Endodermal cell (in vitro differentiated cells): ENCODE data around the gene CDC14A. TPM values are rescaled to one million over a fixed set of nuclear protein-coding genes. Genes with fewer than 3 reads are reported as not detected.

Source experiments
- DNase-seq: peaks from one replicate; pipeline ENCODE4 v3.0.0-alpha.2; 2017
- H3K27ac ChIP-seq: 2 replicates; pipeline ENCODE4 v1.5.1; 2013; ENCODE audit warnings: mild to moderate bottlenecking, low read depth, low read length, moderate library complexity
- H3K27me3 ChIP-seq: 2 replicates; pipeline ENCODE4 v1.6.1; 2013; ENCODE audit warnings: mild to moderate bottlenecking, low read length, moderate library complexity; ENCODE audit not compliant: insufficient read depth, control insufficient read depth, poor library complexity, severe bottlenecking
- H3K36me3 ChIP-seq: 2 replicates; pipeline ENCODE4 v1.7.0; 2013; ENCODE audit warnings: mild to moderate bottlenecking, low read length, moderate library complexity; ENCODE audit not compliant: control insufficient read depth, insufficient read depth
- H3K4me1 ChIP-seq: one replicate; pipeline ENCODE4 v1.7.0; 2013; ENCODE audit warnings: low read length; ENCODE audit not compliant: control insufficient read depth, insufficient read depth
- H3K4me3 ChIP-seq: 2 replicates; pipeline ENCODE4 v1.5.1; 2013; ENCODE audit warnings: mild to moderate bottlenecking, low read length, moderate library complexity
- H3K9ac ChIP-seq: 2 replicates; pipeline ENCODE4 v1.6.1; 2013; ENCODE audit warnings: mild to moderate bottlenecking, low read length, moderate library complexity; ENCODE audit not compliant: poor library complexity, severe bottlenecking; ENCODE audit errors: extremely low read depth
- H3K9me3 ChIP-seq: 2 replicates; pipeline ENCODE4 v1.6.1; 2013; ENCODE audit warnings: mild to moderate bottlenecking, low read length, moderate library complexity; ENCODE audit not compliant: control insufficient read depth
- H3K27ac Mint-ChIP-seq: 2 replicates; pipeline ENCODE4 v1.8.0; 2020; ENCODE audit warnings: mixed read lengths
- H3K27me3 Mint-ChIP-seq: 2 replicates; pipeline ENCODE4 v1.8.0; 2021; ENCODE audit warnings: mild to moderate bottlenecking, mixed read lengths; ENCODE audit not compliant: insufficient read depth
- H3K36me3 Mint-ChIP-seq: 2 replicates; pipeline ENCODE4 v1.8.0; 2020; ENCODE audit warnings: low read depth, mixed read lengths
- H3K4me1 Mint-ChIP-seq: 2 replicates; pipeline ENCODE4 v1.8.0; 2020; ENCODE audit warnings: mixed read lengths
- H3K4me3 Mint-ChIP-seq: 2 replicates; pipeline ENCODE4 v1.8.0; 2020; ENCODE audit warnings: mild to moderate bottlenecking, moderate library complexity, mixed read lengths
- H3K9me3 Mint-ChIP-seq: 2 replicates; pipeline ENCODE4 v1.8.0; 2020; ENCODE audit warnings: mild to moderate bottlenecking, mixed read lengths
- WGBS, 2 experiments: methylation state at CpG; one replicate each; pipeline versions ENCODE4 v1.1.5 to v1.1.7; 2013; ENCODE audit warnings: missing lambda C conversion rate in 2 of 2, mixed read lengths in 1 of 2; ENCODE audit not compliant: insufficient coverage in 1 of 2, insufficient read length in 1 of 2; 5-methylcytosine and 5-hydroxymethylcytosine counted together
- total RNA-seq, 2 donors: library from RNA; stranded (reverse); fragmentation: NEBNext Ultra II Directional in 1 of 2; extraction: Animal tissue kit (Norgen Biotek cat#: 25700) in 1 of 2; gene quantifications; 2 replicates in 1 of 2; 3 replicates in 1 of 2; pipeline ENCODE4 v1.2.1, GENCODE V29; 2021
- TF ChIP-seq, protein P1 (sequence below): fragments of 200-600 bp; sonication (generic); conservative IDR thresholded peaks from 2 replicates; pipeline ENCODE4 v1.5.0; 2021; ENCODE audit warnings: antibody characterized with exemption, mild to moderate bottlenecking

Gene CDC14A
- total RNA-seq, 2 donors from 2014 or later, result 14.5 to 17.6 TPM

DNA sequence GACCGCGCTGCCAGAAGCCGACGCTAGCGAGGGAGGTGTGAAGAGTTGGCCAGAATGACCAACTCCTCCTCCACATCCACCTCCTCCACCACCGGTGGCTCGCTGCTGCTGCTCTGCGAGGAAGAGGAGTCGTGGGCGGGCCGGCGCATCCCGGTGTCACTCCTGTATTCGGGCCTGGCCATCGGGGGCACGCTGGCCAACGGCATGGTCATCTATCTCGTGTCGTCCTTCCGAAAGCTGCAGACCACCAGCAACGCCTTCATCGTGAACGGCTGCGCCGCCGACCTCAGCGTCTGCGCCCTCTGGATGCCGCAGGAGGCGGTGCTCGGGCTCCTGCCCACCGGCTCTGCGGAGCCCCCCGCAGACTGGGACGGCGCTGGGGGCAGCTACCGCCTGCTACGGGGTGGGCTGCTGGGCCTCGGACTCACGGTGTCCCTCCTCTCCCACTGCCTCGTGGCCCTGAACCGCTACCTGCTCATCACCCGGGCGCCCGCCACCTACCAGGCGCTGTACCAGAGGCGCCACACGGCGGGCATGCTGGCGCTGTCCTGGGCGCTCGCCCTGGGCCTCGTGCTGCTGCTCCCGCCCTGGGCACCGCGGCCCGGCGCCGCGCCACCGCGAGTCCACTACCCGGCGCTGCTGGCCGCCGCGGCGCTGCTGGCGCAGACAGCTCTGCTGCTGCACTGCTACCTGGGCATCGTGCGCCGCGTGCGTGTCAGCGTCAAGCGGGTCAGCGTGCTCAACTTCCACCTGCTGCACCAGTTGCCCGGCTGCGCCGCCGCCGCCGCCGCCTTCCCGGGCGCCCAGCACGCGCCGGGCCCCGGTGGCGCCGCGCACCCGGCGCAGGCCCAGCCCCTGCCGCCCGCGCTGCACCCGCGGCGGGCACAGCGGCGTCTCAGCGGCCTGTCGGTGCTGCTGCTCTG is 186.9 kb downstream of the CDC14A start:
- Histone ChIP-seq H3K4me3 (peak overlapping the region; percentile 62), H3K27ac (no peak overlapping the region), H3K36me3 (no peaks in the 10 kb centered on the region), H3K4me1 (no peaks in the 10 kb centered on the region), H3K27me3 (peaks cover 82% of the 10 kb centered on the region), H3K9ac (no peak overlapping the region), H3K9me3 (peaks cover 3% of the 10 kb centered on the region)
- H3K9me3 Mint-ChIP-seq, result no peaks in the 10 kb centered on the region
- DNase-seq, result peak; percentile 83
- no peak overlapping the region for H3K27ac Mint-ChIP-seq
- peaks cover 82% of the 10 kb centered on the region for H3K27me3 Mint-ChIP-seq
- 1 to 3% methylated on average over 21 to 105 of the region's 105 CpGs for WGBS, 2 experiments
- H3K4me3 Mint-ChIP-seq, result peak overlapping the region; percentile 40
- H3K4me1 Mint-ChIP-seq, result no peaks in the 10 kb centered on the region
- TF ChIP-seq, protein P1, sequence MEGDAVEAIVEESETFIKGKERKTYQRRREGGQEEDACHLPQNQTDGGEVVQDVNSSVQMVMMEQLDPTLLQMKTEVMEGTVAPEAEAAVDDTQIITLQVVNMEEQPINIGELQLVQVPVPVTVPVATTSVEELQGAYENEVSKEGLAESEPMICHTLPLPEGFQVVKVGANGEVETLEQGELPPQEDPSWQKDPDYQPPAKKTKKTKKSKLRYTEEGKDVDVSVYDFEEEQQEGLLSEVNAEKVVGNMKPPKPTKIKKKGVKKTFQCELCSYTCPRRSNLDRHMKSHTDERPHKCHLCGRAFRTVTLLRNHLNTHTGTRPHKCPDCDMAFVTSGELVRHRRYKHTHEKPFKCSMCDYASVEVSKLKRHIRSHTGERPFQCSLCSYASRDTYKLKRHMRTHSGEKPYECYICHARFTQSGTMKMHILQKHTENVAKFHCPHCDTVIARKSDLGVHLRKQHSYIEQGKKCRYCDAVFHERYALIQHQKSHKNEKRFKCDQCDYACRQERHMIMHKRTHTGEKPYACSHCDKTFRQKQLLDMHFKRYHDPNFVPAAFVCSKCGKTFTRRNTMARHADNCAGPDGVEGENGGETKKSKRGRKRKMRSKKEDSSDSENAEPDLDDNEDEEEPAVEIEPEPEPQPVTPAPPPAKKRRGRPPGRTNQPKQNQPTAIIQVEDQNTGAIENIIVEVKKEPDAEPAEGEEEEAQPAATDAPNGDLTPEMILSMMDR, result peak; percentile 61
- H3K36me3 Mint-ChIP-seq, result no peaks in the 10 kb centered on the region

DNA sequence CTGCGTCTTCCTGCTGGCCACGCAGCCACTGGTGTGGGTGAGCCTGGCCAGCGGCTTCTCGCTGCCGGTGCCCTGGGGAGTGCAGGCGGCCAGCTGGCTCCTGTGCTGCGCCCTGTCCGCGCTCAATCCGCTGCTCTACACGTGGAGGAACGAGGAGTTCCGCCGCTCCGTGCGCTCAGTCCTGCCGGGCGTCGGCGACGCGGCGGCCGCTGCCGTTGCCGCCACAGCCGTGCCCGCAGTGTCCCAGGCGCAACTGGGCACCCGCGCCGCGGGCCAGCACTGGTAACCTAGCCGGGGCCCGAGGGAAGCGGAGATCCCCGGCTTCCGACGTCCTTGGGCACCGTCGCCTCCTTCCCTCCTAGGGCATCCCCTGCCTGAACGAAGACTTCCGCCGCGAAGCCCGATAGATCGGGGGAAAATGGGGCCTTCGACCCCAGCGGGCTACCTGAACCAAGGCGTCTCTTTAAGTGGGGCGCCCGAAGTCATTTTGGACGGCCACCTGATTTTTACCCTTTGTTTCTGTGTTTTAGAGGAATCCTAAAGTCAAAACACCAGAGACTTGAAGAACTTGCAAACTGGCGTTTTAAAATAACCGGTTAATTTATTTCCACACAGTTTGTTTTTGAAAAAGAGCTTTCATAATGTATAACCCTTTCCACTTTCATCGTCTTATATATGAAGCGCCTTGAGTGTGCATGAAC is 187.7 kb downstream of the CDC14A start:
- Mint-ChIP-seq H3K4me1 (no peaks in the 10 kb centered on the region), H3K36me3 (no peaks in the 10 kb centered on the region), H3K27me3 (peaks cover 78% of the 10 kb centered on the region), H3K27ac (no peak overlapping the region), H3K4me3 (peak overlapping the region; percentile 38), H3K9me3 (no peaks in the 10 kb centered on the region)
- Histone ChIP-seq H3K27me3 (peaks cover 78% of the 10 kb centered on the region), H3K36me3 (no peaks in the 10 kb centered on the region), H3K9ac (no peak overlapping the region), H3K27ac (no peak overlapping the region), H3K9me3 (peaks cover 3% of the 10 kb centered on the region), H3K4me3 (peak overlapping the region; percentile 15), H3K4me1 (no peaks in the 10 kb centered on the region)
- TF ChIP-seq, protein P1, result no peak
- WGBS, 2 experiments, result 15 to 16% methylated on average over 35 to 57 of the region's 57 CpGs
- peak; percentile 79 for DNase-seq

DNA sequence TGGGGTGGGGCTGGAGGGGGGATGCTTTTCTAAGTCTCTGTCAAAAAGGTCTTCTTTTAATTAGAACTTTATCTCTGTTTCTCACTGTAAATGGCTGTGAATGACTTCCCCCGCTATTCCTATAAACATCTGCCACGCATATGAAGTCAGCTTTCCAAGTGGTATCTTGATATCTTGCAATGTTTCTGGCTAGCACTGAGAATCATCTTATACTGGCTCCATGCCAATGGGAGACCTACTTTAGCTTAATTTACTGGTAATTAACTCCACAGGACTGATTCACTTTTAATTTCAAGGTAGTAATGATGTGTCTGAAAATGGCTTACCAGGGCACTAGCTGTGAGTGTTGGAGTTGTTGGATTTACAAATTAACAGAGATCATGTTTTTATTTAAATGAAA is 190.0 kb downstream of the CDC14A start:
- H3K4me3 ChIP-seq, result no peak overlapping the region
- 89 to 92% methylated on average over 2 of the region's 2 CpGs for WGBS, 2 experiments
- H3K4me1 ChIP-seq, result no peaks in the 10 kb centered on the region
- Mint-ChIP-seq H3K4me1 (no peaks in the 10 kb centered on the region), H3K4me3 (no peak overlapping the region), H3K9me3 (no peaks in the 10 kb centered on the region), H3K36me3 (no peaks in the 10 kb centered on the region), H3K27me3 (peaks cover 63% of the 10 kb centered on the region), H3K27ac (no peak overlapping the region)
- TF ChIP-seq, protein P1, result no peak
- H3K9me3 ChIP-seq, result peaks cover 3% of the 10 kb centered on the region
- no peaks in the 10 kb centered on the region for H3K36me3 ChIP-seq
- H3K27ac ChIP-seq, result no peak overlapping the region
- peaks cover 55% of the 10 kb centered on the region for H3K27me3 ChIP-seq
- DNase-seq, result no peak
- H3K9ac ChIP-seq, result no peak overlapping the region
